Spinal cord (tissue), 10 donors: Measurements from ENCODE around the gene IGF2R. TPM values are rescaled to one million over a fixed set of nuclear protein-coding genes. Genes with fewer than 3 reads are reported as not detected.

Experiments used
- DNase-seq, 6 donors: peaks; one replicate each; pipeline versions ENCODE4 v3.0.0 to v3.0.0-alpha.2; 2013 to 2015; ENCODE audit warnings: low spot score in 6 of 6, low read depth in 4 of 6
- H3K27ac ChIP-seq: one replicate; pipeline ENCODE4 v1.5.1; 2013; ENCODE audit warnings: low read depth, low read length, control low read depth
- H3K27me3 ChIP-seq: one replicate; pipeline ENCODE4 v1.6.1; 2013; ENCODE audit warnings: low read length; ENCODE audit not compliant: control insufficient read depth, insufficient read depth
- H3K36me3 ChIP-seq: one replicate; pipeline ENCODE4 v1.6.1; 2013; ENCODE audit warnings: low read length; ENCODE audit not compliant: control insufficient read depth, insufficient read depth
- H3K4me1 ChIP-seq: one replicate; pipeline ENCODE4 v1.6.1; 2013; ENCODE audit warnings: low read length; ENCODE audit not compliant: control insufficient read depth, insufficient read depth
- H3K4me3 ChIP-seq: one replicate; pipeline ENCODE4 v1.5.1; 2013; ENCODE audit warnings: low read depth, low read length, control low read depth
- H3K9me3 ChIP-seq: one replicate; pipeline ENCODE4 v1.6.1; 2013; ENCODE audit warnings: low read length; ENCODE audit not compliant: control insufficient read depth, insufficient read depth
- WGBS: methylation state at CpG from one replicate; pipeline ENCODE4 v1.1.5; 2013; ENCODE audit warnings: missing lambda C conversion rate; ENCODE audit not compliant: insufficient coverage; 5-methylcytosine and 5-hydroxymethylcytosine counted together
- polyA plus RNA-seq, 2 donors: library from polyadenylated mRNA; unstranded; fragments of 120-200 nt; gene quantifications; one replicate each; pipeline ENCODE4 v1.2.1, GENCODE V29; 2013; ENCODE audit not compliant: insufficient read length in 2 of 2
- total RNA-seq, 2 donors: library from RNA; depleted of rRNA in 1 of 2; stranded (reverse); fragments of 120-200 nt in 1 of 2; fragments of >200 nt in 1 of 2; gene quantifications; one replicate each; pipeline versions ENCODE4 v1.2.3 to v1.2.4, GENCODE V29; 2013 to 2014
- donor health status: healthy.

The IGF2R gene
- total and polyA plus RNA-seq, 4 donors = 23.8 to 53.0 (median 31.1) TPM

- 88% methylated on average over 11 of the region's 11 CpGs for WGBS
- Histone ChIP-seq H3K27ac (peak overlapping the region; percentile 89), H3K27me3 (no peaks in the 10 kb centered on the region), H3K36me3 (peaks cover 29% of the 10 kb centered on the region), H3K9me3 (no peaks in the 10 kb centered on the region), H3K4me1 (peaks cover 15% of the 10 kb centered on the region), H3K4me3 (no peak overlapping the region)
- DNase-seq = no peak
Observed at GRCh38 chr6:160029525-160029924, 60.6 kb downstream of the IGF2R start.

- Histone ChIP-seq H3K27ac (peak overlapping the region; percentile 89), H3K36me3 (peaks cover 32% of the 10 kb centered on the region), H3K9me3 (no peaks in the 10 kb centered on the region), H3K27me3 (no peaks in the 10 kb centered on the region), H3K4me1 (peaks cover 15% of the 10 kb centered on the region), H3K4me3 (no peak overlapping the region)
- DNase-seq = peak; percentile 61 to 93 (median 73)
- WGBS = 35% methylated on average over 3 of the region's 5 CpGs
Observed at GRCh38 chr6:160030103-160030502, 61.2 kb downstream of the IGF2R start.

GRCh38 chr6:160031442-160031841, 62.6 kb downstream of the IGF2R start:
- Histone ChIP-seq H3K4me3 (no peak overlapping the region), H3K9me3 (no peaks in the 10 kb centered on the region), H3K4me1 (peaks cover 15% of the 10 kb centered on the region), H3K27ac (no peak overlapping the region), H3K27me3 (no peaks in the 10 kb centered on the region), H3K36me3 (peaks cover 45% of the 10 kb centered on the region)
- peak in 1 of 6 donors; percentile 4 for DNase-seq
- 82% methylated on average over 8 of the region's 8 CpGs for WGBS

- Histone ChIP-seq H3K4me3 (no peak overlapping the region), H3K36me3 (peaks cover 44% of the 10 kb centered on the region), H3K27me3 (no peaks in the 10 kb centered on the region), H3K4me1 (peaks cover 15% of the 10 kb centered on the region), H3K27ac (no peak overlapping the region), H3K9me3 (no peaks in the 10 kb centered on the region)
- DNase-seq = no peak
- 96% methylated on average over 11 of the region's 11 CpGs for WGBS
Observed at GRCh38 chr6:160031871-160032270, 63.0 kb downstream of the IGF2R start.

GRCh38 chr6:160032538-160032937, 63.7 kb downstream of the IGF2R start:
- Histone ChIP-seq H3K36me3 (peaks cover 39% of the 10 kb centered on the region), H3K27me3 (no peaks in the 10 kb centered on the region), H3K9me3 (no peaks in the 10 kb centered on the region), H3K27ac (no peak overlapping the region), H3K4me1 (peaks cover 15% of the 10 kb centered on the region), H3K4me3 (no peak overlapping the region)
- no peak for DNase-seq
- 100% methylated on average over 3 of the region's 7 CpGs for WGBS

- Histone ChIP-seq H3K9me3 (no peaks in the 10 kb centered on the region), H3K4me3 (no peak overlapping the region), H3K36me3 (peaks cover 41% of the 10 kb centered on the region), H3K4me1 (peaks cover 15% of the 10 kb centered on the region), H3K27ac (peak overlapping the region; percentile 57), H3K27me3 (no peaks in the 10 kb centered on the region)
- no peak for DNase-seq
- WGBS = 85% methylated on average over 7 of the region's 17 CpGs
Observed at GRCh38 chr6:160034036-160034930, 65.4 kb downstream of the IGF2R start.

- peaks cover 38% of the 10 kb centered on the region for H3K36me3 ChIP-seq
- H3K4me3 ChIP-seq = no peak overlapping the region
- H3K27ac ChIP-seq = peak overlapping the region; percentile 25
- no peaks in the 10 kb centered on the region for H3K27me3 ChIP-seq
- 98% methylated on average over 7 of the region's 7 CpGs for WGBS
- no peak for DNase-seq
- peaks cover 6% of the 10 kb centered on the region for H3K4me1 ChIP-seq
- no peaks in the 10 kb centered on the region for H3K9me3 ChIP-seq
Observed at GRCh38 chr6:160035241-160035640, 66.4 kb downstream of the IGF2R start.

GRCh38 chr6:160035693-160036330, 66.9 kb downstream of the IGF2R start:
- Histone ChIP-seq H3K27ac (no peak overlapping the region), H3K9me3 (no peaks in the 10 kb centered on the region), H3K27me3 (no peaks in the 10 kb centered on the region), H3K4me3 (no peak overlapping the region), H3K36me3 (peaks cover 41% of the 10 kb centered on the region), H3K4me1 (peaks cover 3% of the 10 kb centered on the region)
- WGBS = 96% methylated on average over 12 of the region's 12 CpGs
- DNase-seq = no peak

- Histone ChIP-seq H3K27me3 (no peaks in the 10 kb centered on the region), H3K9me3 (no peaks in the 10 kb centered on the region), H3K27ac (no peak overlapping the region), H3K4me1 (no peaks in the 10 kb centered on the region), H3K4me3 (no peak overlapping the region), H3K36me3 (peaks cover 44% of the 10 kb centered on the region)
- WGBS = 98% methylated on average over 3 of the region's 6 CpGs
- DNase-seq = no peak
Observed at GRCh38 chr6:160036331-160036695, 67.4 kb downstream of the IGF2R start.
